ENCODE measurements around the gene BUB1. TPM values are rescaled to one million over a fixed set of nuclear protein-coding genes. Genes with fewer than 3 reads are reported as not detected.

Gene BUB1
- total and polyA plus RNA-seq, 12 donors, result 0.12 to 4.5 (median 0.48) TPM

DNA sequence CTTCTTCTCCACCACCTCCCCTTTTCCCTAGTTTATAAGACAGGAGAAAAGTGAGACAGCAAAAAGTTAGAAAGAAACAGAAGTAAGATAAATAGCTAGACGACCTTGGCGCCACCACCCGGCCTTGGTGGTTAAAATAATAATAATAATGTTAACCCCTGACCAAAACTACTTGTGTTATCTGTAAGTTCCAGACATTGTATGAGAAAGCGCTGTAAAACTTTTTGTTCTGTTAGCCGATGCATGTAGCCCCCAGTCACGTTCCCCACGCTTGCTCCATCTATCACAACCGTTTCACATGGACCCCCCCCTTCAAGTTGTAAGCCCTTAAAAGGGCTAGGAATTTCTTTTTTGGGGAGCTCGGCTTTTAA is 1.5 kb upstream of the BUB1 start:
- no peaks in the 10 kb centered on the region for H3K9me3 ChIP-seq
- ATAC-seq (no peak), DNase-seq (no peak)
- TF ChIP-seq, protein P1, sequence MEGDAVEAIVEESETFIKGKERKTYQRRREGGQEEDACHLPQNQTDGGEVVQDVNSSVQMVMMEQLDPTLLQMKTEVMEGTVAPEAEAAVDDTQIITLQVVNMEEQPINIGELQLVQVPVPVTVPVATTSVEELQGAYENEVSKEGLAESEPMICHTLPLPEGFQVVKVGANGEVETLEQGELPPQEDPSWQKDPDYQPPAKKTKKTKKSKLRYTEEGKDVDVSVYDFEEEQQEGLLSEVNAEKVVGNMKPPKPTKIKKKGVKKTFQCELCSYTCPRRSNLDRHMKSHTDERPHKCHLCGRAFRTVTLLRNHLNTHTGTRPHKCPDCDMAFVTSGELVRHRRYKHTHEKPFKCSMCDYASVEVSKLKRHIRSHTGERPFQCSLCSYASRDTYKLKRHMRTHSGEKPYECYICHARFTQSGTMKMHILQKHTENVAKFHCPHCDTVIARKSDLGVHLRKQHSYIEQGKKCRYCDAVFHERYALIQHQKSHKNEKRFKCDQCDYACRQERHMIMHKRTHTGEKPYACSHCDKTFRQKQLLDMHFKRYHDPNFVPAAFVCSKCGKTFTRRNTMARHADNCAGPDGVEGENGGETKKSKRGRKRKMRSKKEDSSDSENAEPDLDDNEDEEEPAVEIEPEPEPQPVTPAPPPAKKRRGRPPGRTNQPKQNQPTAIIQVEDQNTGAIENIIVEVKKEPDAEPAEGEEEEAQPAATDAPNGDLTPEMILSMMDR (IDR thresholded peaks at IDR 0.05), result no peak
- intact Hi-C loops (cut with DNase I), result loop anchor here in 1 of 10 donors (10.0 kb wide), 1 partner anchor 75 kb away; no protein-coding TSS in a partner anchor
- H3K36me3 ChIP-seq, result no peaks in the 10 kb centered on the region
- peak overlapping the region in 7 of 10 donors; percentile 57 to 98 (median 70) for H3K4me3 ChIP-seq
- 27 to 37% methylated on average over 9 of the region's 9 CpGs for WGBS, 2 donors
- peaks cover 2 to 42% (median 22%) of the 10 kb centered on the region in 9 donors for H3K4me1 ChIP-seq
- H3K27ac ChIP-seq, result peak overlapping the region in 1 of 10 donors; percentile 86
- no peaks in the 10 kb centered on the region for H3K27me3 ChIP-seq

DNA sequence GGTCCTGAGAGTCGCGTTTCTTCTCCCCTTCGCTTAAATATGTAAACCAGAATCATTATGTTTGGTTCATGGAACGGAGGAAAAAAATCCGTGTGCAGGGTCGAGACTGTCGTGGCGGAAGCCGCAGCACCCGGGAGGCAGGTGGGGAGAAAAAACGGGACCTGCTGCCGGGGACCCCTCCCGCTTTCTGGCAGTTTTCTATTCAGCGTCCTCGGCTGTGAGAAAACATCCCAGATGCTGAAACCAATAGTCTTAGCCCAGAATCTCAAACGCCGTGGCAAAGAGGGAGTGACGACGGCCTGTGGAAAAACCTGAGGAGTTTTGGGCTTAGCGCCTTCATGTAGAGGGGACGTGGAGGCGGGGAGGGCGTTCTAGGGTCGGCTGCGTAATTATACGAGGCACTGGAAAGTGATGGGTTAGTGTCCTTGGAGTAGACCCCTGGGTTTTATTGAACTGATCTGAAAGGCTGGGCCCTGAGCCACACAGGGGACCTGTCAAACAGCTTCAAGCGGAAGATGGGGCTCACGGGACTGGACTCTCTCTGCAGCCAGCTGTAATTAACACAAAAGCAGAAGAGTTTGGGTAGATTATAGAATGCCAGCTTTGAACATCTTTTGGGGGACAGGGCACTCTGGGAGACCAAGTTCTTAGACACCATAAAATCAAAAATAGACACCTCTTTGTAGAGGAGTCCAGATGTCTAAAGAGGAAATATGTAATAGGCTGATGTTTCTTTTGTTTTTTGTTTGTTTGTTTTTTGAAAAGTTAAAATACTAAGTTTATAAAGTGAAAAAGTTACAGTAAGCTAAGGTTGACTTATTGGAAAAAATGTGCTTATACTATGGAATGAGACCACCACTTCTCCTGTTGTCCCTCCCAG is 834 bp upstream of the BUB1 start:
- TF ChIP-seq, protein P1 (IDR thresholded peaks at IDR 0.05), result no peak
- Histone ChIP-seq H3K9me3 (no peaks in the 10 kb centered on the region), H3K27ac (peak overlapping the region; percentile 54 to 96 (median 86)), H3K36me3 (no peaks in the 10 kb centered on the region), H3K27me3 (no peaks in the 10 kb centered on the region), H3K4me1 (peaks cover 2 to 42% (median 22%) of the 10 kb centered on the region in 9 donors), H3K4me3 (peak overlapping the region; percentile 51 to 98 (median 69))
- 1% methylated on average over 28 of the region's 28 CpGs for WGBS, 2 donors
- peak; percentile 11 to 60 (median 50) for ATAC-seq
- intact Hi-C loops (cut with DNase I), result loop anchor here in 1 of 10 donors (10.0 kb wide), 1 partner anchor 76 kb away; no protein-coding TSS in a partner anchor
- peak in 1 of 2 donors; percentile 15 for DNase-seq

DNA sequence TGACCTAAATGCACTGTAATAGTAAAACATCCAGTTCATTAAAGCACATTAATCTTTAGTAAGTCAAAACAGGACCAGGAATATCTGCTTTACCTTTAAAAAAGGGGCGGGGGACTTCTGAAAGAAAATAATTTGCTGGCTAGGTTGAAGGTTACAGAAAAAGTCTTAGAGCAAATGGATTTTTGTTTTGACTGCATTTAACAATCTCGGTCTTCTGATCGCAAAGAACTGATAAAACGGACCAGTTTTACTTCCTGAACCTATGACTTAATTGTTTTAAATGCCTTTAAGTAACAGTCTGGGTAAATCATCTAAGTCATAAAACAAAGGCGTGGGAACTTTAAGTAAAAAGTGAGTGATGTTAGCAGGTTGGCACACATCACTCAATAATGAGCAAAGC is 783 bp downstream of the BUB1 start:
- peaks cover 2 to 42% (median 22%) of the 10 kb centered on the region in 9 donors for H3K4me1 ChIP-seq
- no peaks in the 10 kb centered on the region for H3K9me3 ChIP-seq
- H3K4me3 ChIP-seq, result peak overlapping the region in 4 of 10 donors; percentile 63 to 87 (median 69)
- TF ChIP-seq, protein P1 (IDR thresholded peaks at IDR 0.05), result no peak
- WGBS, 2 donors, result 9 to 11% methylated on average over 5 of the region's 5 CpGs
- no peak overlapping the region for H3K27ac ChIP-seq
- no peak for DNase-seq
- no peaks in the 10 kb centered on the region for H3K27me3 ChIP-seq
- no peak for ATAC-seq
- peaks cover 0 to 6% (median 0%) of the 10 kb centered on the region in 9 donors for H3K36me3 ChIP-seq
- intact Hi-C loops (cut with DNase I), result loop anchor here in 1 of 10 donors (10.0 kb wide), 1 partner anchor 78 kb away; no protein-coding TSS in a partner anchor

DNA sequence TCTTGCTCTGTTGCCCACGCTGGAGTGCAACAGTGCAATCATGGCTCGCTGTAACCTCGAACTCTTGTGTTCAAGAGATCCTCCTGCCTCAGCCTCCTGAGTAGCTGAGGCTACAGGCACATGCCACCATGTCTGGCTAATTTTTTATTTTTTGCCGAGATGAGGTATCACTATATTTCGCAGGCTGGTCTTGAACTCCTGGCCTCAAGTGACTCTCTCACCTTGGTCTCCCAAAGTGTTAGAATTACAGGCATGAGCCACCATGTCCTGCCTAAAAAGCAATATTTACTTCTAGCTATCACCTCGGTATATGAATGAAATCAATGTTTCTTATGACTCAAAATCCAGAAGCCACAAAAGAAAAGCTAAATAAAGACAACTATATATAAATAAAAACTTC is 2.2 kb downstream of the BUB1 start:
- Histone ChIP-seq H3K36me3 (peaks cover 0 to 20% (median 0%) of the 10 kb centered on the region in 9 donors), H3K4me1 (peaks cover 2 to 42% (median 22%) of the 10 kb centered on the region in 9 donors), H3K27me3 (no peaks in the 10 kb centered on the region), H3K27ac (no peak overlapping the region), H3K9me3 (no peaks in the 10 kb centered on the region), H3K4me3 (no peak overlapping the region)
- TF ChIP-seq, protein P1 (IDR thresholded peaks at IDR 0.05), result no peak
- WGBS, 2 donors, result 75 to 80% methylated on average over 6 of the region's 6 CpGs
- DNase-seq (no peak), ATAC-seq (no peak)
- intact Hi-C loops (cut with DNase I), result loop anchor here in 1 of 10 donors (10.0 kb wide), 1 partner anchor 79 kb away; no protein-coding TSS in a partner anchor
